ENCODE results near the gene AUTS2.

Gene AUTS2

DNA sequence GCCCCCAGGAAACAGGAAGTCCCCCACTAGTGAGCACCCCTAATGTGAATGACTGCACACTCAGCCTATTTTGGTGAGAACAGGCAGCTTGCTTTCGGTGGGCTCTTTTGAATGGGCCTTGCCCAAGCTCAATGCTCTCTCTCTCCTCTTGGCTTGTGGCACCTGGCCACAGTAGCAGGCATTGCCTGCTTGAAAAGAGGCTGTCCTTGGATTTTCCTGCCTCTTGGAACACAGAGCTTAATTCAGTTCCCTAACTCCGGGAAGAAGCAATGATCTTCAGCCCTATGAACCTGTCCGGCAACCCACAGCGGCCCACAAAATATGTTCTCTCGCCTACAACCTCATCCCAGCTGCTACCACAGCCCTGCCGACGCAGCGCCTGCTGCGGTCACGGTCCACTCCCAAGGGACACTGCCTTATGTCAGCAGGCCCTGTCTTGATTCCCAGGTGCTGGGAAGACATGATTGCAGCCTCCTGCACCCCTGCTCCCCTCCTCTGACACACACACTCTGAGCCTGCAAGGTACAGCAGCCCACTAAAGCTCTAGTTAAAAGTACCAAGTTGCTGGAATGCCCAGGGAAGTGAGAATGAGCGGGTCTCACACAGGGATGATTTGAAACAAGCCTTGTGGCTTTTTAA lies 818.2 kb downstream of the AUTS2 start:
- DNase-seq: no peak

DNA sequence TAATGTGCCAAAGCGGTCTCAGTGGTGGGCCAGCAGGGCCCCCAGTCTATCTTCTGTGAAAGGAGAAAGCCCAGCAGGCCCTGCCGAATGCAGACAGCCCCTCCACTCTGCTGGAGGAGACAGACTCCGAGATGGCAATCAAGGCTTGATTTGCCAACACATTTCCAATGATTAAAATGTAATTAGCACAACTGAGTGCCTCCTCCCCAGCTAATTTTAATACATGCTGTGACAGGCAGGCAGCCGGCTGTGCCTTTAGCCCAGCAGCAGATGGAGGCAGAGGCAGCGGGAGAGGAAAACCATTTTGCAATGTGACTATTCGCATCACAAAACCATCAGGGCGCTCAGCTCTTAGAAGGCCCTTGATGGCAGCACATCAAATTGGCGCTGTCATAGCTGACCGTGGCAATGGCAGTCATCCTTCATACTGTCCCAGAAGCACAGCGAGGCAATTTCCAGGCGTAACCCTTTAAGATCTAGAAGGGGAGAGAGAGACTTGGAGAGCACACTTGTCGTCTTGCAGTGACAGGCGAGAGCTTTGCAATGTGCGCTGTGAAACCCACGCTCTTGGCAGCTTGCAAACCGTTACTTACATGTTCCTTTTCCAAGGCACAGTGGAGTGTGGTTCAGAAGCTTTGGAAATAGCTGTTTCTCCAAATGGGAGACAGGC lies 818.8 kb downstream of the AUTS2 start:
- no peak for DNase-seq

DNA sequence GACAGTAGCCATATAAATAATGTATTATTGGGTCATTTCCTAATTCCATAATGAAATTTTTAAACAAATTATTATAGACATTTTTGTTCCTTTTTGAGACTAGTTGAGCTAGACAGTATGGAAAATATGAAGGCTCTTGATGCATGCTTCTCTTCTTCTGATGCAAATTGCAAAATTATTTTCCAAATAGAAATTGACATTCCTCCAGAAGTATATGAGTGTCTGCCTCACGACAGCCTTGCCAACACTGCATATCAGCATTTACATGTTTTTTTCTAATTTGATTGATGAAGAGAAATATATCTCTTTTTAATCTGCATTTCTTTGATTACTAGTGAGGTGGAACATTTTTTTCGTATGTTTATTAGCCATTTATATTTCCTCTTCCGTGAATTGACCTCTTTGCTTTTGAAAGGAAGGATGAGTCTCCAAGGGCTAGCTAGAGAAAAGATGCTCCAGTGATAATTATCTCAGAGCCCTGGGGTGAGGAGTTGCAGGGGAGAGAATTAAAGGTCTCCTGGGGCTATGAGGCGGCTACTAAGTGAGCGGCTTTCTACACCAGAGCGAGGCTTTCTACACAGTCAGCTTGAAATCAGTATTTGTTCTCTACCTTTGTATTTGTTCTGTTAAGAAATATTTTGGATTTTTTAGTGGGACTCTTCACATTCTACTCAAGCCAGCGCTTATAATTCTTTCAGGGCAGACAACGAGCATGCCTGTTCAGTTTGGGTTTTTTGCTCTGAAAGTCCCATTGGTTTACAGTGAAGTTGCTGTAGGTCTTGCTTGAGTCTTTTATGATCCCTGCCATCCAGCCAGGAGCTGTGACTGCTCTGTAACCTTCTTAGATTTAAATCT lies 821.5 kb downstream of the AUTS2 start:
- DNase-seq: no peak

DNA sequence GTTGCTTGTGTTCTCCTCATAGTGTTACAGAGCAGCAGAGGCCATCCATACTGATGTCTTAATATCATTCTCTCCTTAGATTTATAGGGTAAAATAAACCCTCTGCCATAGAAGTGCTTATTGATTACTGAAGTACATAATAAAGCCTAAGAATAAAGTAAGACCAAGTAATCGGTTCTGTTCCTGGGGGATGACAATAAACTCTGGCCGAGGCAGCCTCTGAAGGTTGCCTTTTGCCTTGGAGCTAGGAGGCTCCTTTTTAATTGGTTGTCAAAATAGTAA lies 822.0 kb downstream of the AUTS2 start:
- DNase-seq: no peak

DNA sequence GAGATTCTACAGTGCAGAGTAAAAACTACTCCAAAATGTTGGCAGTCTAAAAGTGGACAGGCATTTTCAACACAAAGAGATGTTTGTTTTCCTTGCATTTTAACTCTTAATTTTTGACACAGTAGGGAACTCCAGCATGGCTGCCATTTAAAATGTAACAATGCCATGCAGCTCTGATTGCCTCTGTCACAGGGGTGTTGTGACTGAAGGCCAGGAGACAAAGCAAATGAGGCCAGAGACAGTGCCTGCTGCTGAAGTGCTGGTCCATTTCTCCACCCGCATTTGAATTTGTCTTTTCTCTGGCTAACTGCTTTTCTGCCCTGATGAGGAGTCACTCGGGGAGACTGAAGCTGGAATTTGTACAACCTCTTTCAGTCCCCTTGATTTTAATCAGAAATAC lies 823.0 kb downstream of the AUTS2 start:
- no peak for DNase-seq

DNA sequence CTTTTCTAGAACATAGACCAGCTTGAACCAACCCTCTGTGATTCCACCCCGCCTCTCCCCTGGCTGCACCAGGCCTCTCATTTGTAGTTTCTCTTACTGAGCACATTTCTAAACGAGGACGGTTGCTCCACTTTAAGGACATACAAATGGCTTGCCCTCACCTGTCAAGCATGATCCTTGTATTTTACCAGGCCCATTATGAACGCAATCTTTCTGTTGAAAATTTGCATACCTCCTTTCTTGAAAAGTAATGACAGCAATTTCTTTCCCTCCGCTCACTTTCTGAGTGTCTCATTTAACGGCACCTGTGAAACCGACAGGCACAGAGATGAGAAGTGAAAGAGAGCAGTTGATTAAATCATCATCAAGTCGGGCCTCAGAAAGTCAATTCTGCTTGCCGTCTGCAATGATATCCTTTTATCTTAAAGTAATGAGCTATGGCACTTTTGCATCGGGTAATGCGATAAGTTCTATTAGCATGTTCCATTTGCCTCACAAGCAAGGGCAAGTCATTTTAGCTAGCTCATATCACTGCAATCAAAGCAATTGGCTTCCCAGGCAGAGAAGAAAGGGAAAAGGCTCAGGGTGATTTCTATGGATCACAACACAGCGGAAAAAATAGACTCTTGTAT lies 828.1 kb downstream of the AUTS2 start:
- DNase-seq: no peak

DNA sequence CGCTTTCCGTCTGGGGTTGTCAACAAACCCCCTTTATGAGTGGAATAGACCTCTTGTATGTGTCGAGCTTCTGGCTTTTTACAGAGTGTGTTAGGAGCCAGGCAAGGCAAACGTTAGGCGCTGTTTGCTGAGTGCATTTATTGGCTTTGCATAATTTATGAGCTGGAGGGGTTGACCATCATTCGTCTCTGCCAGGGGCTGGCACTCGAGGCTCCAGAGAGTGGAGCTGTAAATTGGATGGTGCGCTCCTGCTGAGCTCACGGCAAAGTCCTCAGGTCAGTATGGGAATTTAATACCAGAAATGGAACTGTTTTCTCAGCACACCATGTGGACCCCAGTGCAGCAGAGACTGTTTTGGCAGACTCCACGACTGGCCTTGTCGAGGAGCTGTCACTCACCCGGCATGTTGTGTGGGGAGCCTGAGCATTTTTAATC lies 834.3 kb downstream of the AUTS2 start:
- no peak for DNase-seq

DNA sequence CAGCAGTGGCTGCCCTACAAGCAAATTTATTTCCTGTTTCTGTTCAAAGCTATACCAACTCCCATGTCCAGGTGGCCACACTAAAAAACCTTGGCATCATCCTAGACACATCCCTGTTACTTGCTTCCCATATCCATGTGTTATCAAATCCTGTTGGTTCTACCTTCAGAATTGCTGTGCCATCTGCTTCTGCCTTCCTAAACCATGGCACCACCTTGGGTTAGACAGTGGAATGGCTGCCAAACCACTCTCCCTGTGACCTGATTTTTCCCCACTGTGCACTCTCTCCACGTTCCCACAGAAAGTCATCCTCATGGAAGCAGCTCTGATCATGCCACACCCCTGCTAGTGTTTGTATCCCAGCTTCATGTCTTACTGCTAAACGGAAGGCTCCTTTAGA lies 836.1 kb downstream of the AUTS2 start:
- DNase-seq: no peak

DNA sequence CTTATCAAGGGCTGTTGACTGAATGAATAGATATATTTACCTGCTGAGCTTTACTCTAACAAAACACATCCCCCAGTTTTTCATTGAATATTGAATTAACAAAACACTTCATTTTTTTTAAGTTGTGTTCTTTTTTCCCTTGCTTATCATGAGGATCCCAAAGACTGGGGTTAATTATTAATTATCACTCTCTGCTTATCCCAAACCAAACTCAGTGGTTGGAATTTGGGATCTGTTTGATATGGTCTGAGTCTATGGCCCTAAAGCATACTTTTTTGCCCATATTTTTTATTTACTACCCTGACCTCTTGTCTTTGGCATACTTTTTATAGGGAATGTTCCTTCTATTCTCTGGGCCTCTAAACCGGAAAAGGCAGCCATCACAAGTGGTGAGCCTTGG lies 836.5 kb downstream of the AUTS2 start:
- DNase-seq: no peak

DNA sequence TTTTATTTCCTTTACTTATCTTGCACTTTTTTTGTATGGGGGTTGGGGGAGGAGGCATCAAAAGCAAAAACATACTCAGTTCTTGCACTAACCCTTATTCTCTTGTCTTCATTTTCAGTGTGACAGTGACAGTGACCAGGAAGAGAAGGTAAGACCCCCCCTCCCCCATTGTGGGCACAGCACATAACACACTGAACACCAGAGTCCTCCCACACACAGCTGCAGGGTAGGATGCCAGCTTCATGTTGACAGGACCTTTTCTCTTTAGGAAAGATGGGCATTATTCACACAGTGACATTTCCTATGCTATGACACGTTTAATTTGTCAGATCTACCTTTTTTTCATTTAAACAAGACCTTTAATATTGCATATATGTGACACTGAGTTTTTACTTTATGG lies 837.4 kb downstream of the AUTS2 start:
- no peak for DNase-seq

DNA sequence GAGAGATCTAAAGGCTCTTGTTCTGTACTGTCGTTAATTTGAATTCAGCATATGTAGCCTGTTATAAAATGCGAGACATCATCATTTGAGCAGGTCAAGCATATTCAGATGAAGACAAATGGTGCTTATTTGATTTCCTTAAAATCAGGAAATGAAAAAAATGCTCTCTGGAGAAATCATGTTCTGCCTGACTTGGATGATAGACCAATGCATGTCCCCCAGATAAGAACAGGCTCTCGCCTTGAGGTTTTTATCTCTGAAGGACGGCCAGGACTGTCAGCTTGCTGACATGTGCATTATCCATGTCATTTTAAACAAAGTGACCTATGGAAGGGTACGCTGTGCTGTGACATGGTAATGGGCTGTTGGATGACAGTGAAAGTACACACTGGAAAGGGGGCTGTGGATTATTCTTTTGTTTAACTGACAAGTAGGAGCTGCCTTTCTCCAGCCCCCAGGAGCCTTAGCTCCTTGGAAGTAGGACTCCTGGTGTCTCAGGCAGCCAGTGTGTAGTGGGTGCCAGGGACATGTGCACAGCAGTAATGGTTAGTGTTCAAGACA lies 838.6 kb downstream of the AUTS2 start:
- DNase-seq: no peak

DNA sequence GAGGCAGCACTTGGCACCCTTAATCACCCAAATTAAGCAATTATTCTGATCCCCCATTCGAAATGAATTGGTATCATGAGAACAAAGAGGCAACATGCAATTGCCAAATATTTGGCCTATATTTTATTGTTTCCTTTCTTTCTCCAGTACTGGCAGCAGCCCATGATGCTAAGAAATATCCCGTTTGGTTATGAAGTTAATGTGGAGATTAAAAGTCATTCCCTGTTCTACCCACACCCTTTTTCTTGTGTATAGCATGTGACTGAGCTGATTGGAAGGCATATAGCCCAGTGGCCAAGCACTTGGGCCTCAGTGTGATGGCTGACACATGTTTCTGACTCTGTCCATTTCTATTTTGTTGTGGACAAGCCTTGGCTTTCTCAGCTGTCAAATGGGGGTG lies 841.4 kb downstream of the AUTS2 start:
- no peak for DNase-seq

DNA sequence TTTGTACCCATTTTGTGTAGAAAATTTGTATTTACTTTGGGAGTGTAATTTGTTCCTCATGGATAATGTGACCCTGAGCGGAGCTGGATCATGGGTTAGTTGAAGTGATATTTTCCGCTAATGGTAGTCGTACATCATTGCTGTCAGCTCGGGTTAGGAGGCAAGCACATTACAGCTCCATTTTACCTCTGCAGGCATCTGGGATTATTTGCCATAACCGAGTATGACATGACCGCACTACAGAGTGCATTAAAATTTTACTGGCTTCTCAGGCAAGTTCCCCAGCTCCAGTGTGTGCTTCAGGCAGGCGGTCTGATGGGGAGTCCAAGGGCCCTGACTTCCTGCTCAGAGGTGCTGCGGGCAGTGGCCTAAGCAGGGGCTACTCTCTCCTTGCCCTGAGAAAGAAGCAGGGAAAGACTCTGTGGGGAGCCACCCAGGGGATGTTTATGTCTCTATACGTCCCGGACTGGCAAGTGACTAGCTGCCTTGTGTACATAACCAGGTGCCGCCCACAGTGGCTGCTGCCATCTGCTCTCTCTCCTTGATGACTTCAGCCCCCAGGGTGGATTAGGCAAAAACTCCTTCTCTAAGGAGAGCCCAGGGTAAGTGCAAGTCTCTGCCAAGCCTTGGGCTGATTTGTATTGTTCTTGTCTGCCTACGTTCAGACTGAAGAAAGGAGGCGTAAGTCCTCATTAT lies 848.3 kb downstream of the AUTS2 start:
- no peak for DNase-seq

DNA sequence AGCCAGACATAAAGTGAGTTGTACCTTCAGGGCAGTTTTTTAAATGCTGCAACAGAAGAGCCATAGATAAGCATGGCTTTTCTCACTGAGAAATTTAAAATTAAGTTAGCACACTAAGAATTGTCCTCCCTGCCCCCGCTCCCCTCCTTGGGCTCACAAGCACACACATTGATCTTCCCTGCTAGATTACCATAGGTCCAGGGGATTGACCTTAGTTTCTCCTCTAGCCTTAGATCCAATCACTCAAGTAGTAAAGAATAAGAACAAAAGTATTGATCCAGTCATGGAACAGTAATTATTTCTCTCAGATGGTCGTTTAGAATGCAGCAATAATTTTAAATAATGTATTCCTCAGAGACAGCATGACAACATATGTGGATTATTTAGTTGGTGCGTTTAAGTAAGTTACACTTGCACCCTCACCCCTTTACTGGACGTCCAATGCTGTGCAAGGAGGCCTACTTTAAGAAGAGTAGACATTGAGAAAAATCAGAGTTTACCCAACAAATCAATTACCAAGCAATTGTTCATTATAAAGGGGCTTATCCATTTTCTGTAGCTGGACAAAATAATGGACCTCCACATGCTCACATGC lies 850.1 kb downstream of the AUTS2 start:
- no peak for DNase-seq

DNA sequence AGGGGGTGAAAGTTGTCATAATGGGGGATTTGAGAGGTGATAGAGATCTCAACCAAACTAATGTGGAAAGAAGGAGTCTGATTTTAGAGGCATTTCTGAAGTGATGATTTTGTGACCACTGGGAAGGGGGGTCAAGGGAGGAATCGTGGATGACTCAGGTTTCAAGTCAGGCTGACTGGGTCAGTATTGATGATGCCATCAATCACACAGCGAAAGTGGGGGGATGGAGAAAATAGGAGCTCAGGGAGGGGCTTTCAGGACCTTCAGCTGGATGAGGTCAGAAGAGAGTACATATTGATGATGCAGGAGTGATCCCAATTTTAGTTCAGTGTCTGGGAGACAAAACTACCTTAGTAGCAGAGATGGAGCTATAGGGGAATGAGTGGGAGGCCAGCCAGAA lies 852.5 kb downstream of the AUTS2 start:
- DNase-seq: no peak

DNA sequence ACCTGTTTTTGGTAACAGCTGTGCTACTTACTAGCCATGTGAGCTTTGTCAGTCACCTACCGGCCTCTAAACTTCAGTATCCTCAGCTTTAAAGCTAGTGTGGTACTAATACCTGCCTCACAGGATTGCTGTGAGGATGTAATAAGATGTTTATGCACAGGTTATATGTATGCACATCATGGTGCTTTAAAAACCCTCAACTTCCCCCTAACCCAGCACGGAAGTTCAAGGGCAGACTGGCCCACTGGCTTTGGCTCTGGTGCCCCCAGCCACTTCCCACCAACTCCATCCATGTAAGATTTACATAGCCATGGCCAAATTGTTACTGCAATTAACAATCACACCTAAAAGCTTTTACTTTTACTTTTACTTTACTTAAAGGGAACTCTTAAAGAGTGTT lies 857.6 kb downstream of the AUTS2 start:
- DNase-seq: no peak

DNA sequence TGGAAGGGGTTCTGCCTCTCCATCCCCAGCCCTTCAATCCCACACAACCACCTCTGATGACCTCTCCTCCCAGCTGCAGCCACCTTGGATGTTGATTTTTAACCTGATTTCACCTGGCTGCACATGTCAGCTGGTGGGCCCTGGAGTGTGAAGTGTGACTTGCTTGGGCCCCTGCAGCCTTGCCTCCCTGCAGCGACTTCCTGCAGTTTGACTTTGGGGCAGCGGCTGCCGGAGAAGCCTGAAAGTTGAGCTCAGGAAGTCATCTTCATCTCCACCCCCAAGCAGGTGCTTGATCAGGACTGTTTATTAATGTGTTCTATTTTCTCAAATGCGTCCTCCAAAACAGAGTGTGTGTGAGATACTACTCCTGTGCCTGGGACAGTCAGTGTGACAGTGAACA lies 858.4 kb downstream of the AUTS2 start:
- no peak for DNase-seq

DNA sequence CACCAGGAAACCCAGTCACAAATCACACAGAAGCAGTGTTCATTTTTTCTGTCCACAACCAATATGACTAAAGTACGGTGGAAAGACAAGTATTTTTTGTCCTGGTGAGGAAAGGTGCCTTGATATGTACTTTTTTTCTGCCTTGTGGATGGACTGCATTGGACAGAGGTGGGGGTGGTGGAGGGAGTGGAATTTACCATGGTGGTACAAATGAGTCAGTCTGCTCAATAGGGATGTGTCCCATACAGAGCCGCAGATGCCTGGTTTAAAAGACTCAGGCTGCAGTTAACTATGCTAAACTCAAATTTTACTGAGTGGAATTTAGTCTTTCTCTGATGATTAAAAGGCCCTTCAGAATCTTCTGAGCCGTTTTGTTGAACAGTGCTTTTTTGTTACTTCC lies 859.2 kb downstream of the AUTS2 start:
- DNase-seq: no peak

DNA sequence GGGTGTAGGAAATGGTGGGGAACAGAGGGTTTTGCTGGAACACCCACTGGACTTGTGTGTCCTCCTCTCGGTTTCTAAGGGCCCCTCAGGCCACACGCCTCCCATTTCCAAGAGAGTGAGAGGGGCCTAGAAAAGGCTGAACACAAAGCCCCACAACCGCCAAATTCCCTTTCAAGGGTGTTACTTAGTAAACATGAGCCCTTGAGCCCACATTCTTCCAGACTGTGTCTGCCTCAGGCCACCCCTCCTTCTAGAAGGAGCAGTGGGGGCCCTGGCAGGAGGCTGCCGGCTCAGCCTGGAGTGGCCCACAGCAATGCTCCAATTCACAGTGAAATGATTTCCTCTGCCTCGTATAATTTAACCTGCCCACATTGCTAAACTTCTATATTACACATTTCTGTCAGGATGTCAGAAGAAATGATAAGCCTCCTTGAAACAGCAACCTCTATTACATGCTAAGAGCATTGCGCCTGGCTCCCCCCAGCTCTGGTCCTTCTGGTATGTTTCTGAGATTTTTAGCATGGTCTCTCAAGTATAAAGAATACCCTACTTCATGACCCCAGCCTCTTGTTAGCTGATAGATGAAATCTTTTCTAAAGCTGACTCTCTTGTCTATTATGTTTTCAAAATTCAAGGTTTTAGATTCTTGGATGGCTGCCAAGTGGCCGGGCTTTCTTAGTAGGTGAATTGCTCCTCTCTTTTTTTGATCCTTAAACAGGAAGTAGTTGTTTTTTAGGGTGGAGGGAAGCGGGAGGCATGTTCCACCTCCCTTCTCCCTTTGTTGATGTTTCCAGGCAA lies 859.8 kb downstream of the AUTS2 start:
- DNase-seq: no peak

DNA sequence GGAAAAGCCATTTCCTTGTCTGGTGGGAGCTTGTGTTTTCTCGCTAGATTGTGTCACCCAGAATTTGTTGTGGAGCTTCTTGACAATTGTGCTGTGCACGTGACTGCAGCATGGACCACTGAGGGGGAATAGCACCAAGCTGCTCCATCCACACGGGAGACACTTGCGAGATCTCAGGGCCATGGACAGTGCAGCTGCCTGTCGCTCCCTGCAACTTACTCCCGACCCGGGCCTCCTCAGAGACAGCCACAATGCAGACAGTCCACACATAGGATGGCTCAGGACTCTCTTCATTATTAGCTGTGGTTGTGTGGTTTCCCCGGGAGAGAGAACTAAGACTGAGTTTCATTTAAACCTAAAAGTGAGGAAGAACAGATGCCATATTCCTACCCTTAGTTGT lies 860.5 kb downstream of the AUTS2 start:
- DNase-seq: no peak

DNA sequence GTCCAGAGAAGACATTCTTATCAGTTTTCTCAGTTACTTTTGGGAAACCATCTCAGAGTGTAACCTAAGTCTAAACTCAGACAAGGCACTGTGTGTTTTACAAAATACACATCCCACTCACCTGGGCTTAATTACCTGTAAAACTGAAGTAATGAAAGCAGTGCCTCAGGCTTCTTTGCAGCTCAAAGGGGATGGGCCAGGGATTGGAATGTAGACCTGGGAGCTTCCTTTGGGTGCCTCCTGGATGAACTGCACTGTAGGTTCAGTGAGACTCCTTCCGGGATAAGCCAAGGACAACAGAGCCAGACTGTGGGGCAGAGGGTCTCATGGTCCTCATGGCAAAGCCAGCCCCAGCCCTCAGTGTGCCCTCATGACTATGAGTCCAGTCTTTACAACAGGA lies 861.3 kb downstream of the AUTS2 start:
- DNase-seq: no peak

DNA sequence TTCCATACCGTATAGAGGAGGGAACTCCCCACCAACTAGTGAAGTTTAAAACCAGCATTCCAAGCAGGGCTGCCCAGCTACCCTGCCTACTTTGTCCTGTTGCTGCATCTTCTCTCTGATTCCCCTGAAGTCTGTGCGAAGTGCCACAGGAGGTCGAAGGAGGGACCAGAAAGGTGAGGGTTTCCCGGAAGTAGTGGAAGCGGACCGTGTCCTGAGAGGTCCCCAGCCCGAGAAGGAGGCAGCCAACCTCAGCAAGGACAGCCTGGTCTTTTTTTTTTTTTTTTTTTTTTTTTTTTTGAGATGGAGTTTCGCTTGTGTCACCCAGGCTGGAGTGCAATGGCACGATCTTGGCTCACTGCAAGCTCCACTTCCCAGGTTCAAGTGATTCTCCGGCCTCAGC lies 861.8 kb downstream of the AUTS2 start:
- DNase-seq: no peak

Measured in activated CD4-positive, alpha-beta T cell treated with anti-CD3 and anti-CD28 coated beads, Interleukin-2, amount 50 U/mL, for 48 hours (primary cell).